HT-29 (cell line): ENCODE data around the gene RBP5. TPM values are rescaled to one million over a fixed set of nuclear protein-coding genes. Genes with fewer than 3 reads are reported as not detected.

Source experiments
- DNase-seq: peaks from one replicate; pipeline ENCODE4 v3.0.0-alpha.2; 2015; ENCODE audit warnings: low spot score
- total RNA-seq: library from RNA; depleted of rRNA; stranded (reverse); fragments of >200 nt; shearing (Covaris generic); gene quantifications from 2 replicates; pipeline ENCODE4 v1.2.3, GENCODE V29; 2014

RBP5 gene
- total RNA-seq, 1 experiment from 2014 or later, result 0.41 TPM

- DNase-seq, result no peak
These were observed 26.1 kb downstream of the RBP5 start for GRCh38 chr12:7102582-7102981.

- no peak for DNase-seq
These were observed 27.0 kb downstream of the RBP5 start for GRCh38 chr12:7101694-7102131.

GRCh38 chr12:7101047-7101693, 27.5 kb downstream of the RBP5 start:
- DNase-seq, result no peak

- DNase-seq, result no peak
These were observed 28.4 kb downstream of the RBP5 start for GRCh38 chr12:7100239-7100638.

GRCh38 chr12:7099290-7099996, 29.2 kb downstream of the RBP5 start:
- no peak for DNase-seq

- DNase-seq, result no peak
These were observed 31.7 kb downstream of the RBP5 start for GRCh38 chr12:7096979-7097378.

- no peak for DNase-seq
These were observed 32.4 kb downstream of the RBP5 start for GRCh38 chr12:7096006-7096932.

GRCh38 chr12:7093892-7094291, 34.8 kb downstream of the RBP5 start:
- DNase-seq, result no peak

GRCh38 chr12:7093486-7093885, 35.2 kb downstream of the RBP5 start:
- no peak for DNase-seq

- DNase-seq, result no peak
These were observed 35.7 kb downstream of the RBP5 start for GRCh38 chr12:7092986-7093460.

GRCh38 chr12:7092229-7092985, 36.3 kb downstream of the RBP5 start, which contains the start of gene C1R:
Gene C1R, minus strand, starts transcription at chr12:7092445. Its CDS starts 57 bp downstream, at chr12:7092388.
- peak; percentile 58 for DNase-seq

GRCh38 chr12:7091660-7092228, 36.9 kb downstream of the RBP5 start:
- no peak for DNase-seq

- DNase-seq, result no peak
These were observed 37.5 kb downstream of the RBP5 start for GRCh38 chr12:7091171-7091570.

- DNase-seq, result no peak
These were observed 38.3 kb downstream of the RBP5 start for GRCh38 chr12:7090222-7090998.

GRCh38 chr12:7089196-7089871, 39.4 kb downstream of the RBP5 start:
- DNase-seq, result no peak

- DNase-seq, result no peak
These were observed 45.6 kb downstream of the RBP5 start for GRCh38 chr12:7083125-7083524.

GRCh38 chr12:7081037-7081436, 47.7 kb downstream of the RBP5 start:
- no peak for DNase-seq

- no peak for DNase-seq
These were observed 48.9 kb downstream of the RBP5 start for GRCh38 chr12:7079826-7080125.

- no peak for DNase-seq
These were observed 50.5 kb downstream of the RBP5 start for GRCh38 chr12:7078163-7078562.

- no peak for DNase-seq
These were observed 52.2 kb downstream of the RBP5 start for GRCh38 chr12:7076493-7076892.
